ENCODE data around the gene LEPROT. TPM values are rescaled to one million over a fixed set of nuclear protein-coding genes. Genes with fewer than 3 reads are reported as not detected.
"Not testable (repeated sequence)": the region's sequence is repeated elsewhere in the genome, so short reads cannot be mapped to it uniquely, and the experiment has no call there.

Gene LEPROT
- total RNA-seq, 4 donors from 2014 or later: 54.5 to 73.3 (median 66.7) TPM

DNA sequence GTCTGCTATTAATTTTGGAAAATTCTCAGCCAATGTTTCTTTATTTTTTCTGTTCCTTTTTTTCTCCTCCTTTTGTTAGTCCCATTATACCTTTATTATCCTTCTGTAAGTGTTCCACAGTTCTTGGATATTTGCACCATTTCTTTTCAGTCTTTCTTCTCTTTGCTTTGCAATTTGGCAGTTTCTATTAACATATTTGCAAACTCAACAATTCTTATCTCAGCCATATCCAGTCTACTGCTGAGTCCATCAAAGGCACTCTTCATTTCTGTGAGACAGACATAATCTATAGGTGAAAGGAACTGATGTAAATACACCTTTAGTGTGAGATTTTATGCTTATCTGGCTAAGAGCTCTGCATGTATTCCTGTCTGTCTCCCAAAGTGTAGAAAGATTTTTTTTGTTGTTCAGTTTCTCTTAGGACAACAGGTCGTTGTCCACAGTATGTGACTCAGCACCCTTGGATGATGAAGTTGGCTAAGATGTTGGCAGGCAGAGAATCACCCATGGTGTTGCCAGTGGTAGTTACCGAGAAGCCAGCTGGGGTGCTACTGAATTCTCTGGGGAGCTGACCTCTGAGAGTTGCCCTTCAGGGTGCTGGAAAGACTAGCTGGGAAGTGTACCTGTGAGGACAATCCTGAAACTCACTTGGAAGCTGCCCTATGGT lies 38.4 kb downstream of the LEPROT start:
- Histone ChIP-seq H3K36me3 (no peaks in the 10 kb centered on the region), H3K9me3 (no peaks in the 10 kb centered on the region), H3K27me3 (no peaks in the 10 kb centered on the region), H3K4me3 (no peak overlapping the region), H3K4me1 (no peaks in the 10 kb centered on the region), H3K27ac (replicated peaks in 1 of 4) (no peak overlapping the region)
- intact Hi-C loops (cut with DNase I): no loop called here
- 83% methylated on average over 2 of the region's 2 CpGs for whole genome bisulfite sequencing
- no peak for TF ChIP-seq POLR2AphosphoS5 (IDR thresholded peaks at IDR 0.05)
- TF ChIP-seq POLR2A (IDR thresholded peaks at IDR 0.05; ENCODE audit: low read depth): no peak
- TF ChIP-seq EP300 (IDR thresholded peaks at IDR 0.05): no peak
- TF ChIP-seq CTCF (IDR thresholded peaks at IDR 0.05): no peak
- DNase-seq (ENCODE audit: extremely low spot score): no peak

DNA sequence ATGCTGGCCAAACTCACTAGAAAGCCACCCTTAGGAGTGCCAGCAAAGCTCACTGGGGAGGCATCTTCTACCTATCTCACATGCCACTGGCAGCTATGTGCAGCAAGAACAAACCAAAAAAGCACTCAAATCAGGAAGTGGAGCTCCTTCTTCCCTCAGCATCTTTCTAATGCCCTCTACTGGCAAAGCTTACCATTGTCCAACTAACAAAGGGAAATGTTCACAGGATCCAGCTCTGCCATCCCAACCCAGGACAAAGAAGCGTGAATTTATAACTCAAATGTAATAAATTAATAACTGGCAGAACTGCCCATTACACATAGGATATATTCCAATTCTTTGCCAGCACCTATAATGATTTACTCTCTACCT lies 38.9 kb downstream of the LEPROT start:
- no peak overlapping the region for H3K27ac ChIP-seq (replicated peaks in 1 of 4)
- H3K9me3 ChIP-seq: no peaks in the 10 kb centered on the region
- H3K36me3 ChIP-seq: no peaks in the 10 kb centered on the region
- no peaks in the 10 kb centered on the region for H3K4me1 ChIP-seq
- WGBS: 67% methylated on average over 1 of the region's 1 CpG
- no peak for DNase-seq (ENCODE audit: extremely low spot score)
- intact Hi-C loops (cut with DNase I): no loop called here
- no peak overlapping the region for H3K4me3 ChIP-seq
- TF ChIP-seq EP300 (IDR thresholded peaks at IDR 0.05) (no peak), CTCF (IDR thresholded peaks at IDR 0.05) (peak in 2 of 3 experiments; percentile 27 to 36)
- H3K27me3 ChIP-seq: no peaks in the 10 kb centered on the region

- H3K27ac ChIP-seq (replicated peaks in 1 of 4); intact Hi-C loops (cut with DNase I); H3K27me3 ChIP-seq; H3K4me3 ChIP-seq; DNase-seq (ENCODE audit: extremely low spot score); H3K36me3 ChIP-seq; H3K9me3 ChIP-seq: not testable (repeated sequence)
- H3K4me1 ChIP-seq: peaks cover 14 to 24% (median 20%) of the 10 kb centered on the region in 4 donors
- WGBS: 84% methylated on average over 1 of the region's 1 CpG
Measured at GRCh38 chr1:65465837-65466236, 45.4 kb downstream of the LEPROT start.

GRCh38 chr1:65467536-65467935 lies 47.1 kb downstream of the LEPROT start:
- Histone ChIP-seq H3K27me3 (no peaks in the 10 kb centered on the region), H3K4me1 (peaks cover 16 to 30% (median 24%) of the 10 kb centered on the region in 4 donors), H3K9me3 (no peaks in the 10 kb centered on the region), H3K36me3 (no peaks in the 10 kb centered on the region), H3K4me3 (no peak overlapping the region), H3K27ac (replicated peaks in 1 of 4) (no peak overlapping the region)
- no peak for TF ChIP-seq EP300 (IDR thresholded peaks at IDR 0.05)
- no peak for TF ChIP-seq POLR2A (IDR thresholded peaks at IDR 0.05; ENCODE audit: low read depth)
- TF ChIP-seq POLR2AphosphoS5 (IDR thresholded peaks at IDR 0.05): no peak
- TF ChIP-seq CTCF (IDR thresholded peaks at IDR 0.05): no peak
- no peak for DNase-seq (ENCODE audit: extremely low spot score)
- WGBS: 56% methylated on average over 3 of the region's 6 CpGs
- intact Hi-C loops (cut with DNase I): no loop called here

- H3K27me3 ChIP-seq: no peaks in the 10 kb centered on the region
- 61% methylated on average over 4 of the region's 4 CpGs for WGBS
- H3K36me3 ChIP-seq: no peaks in the 10 kb centered on the region
- peak overlapping the region in 2 of 4 donors; percentile 30 to 34 for H3K27ac ChIP-seq (replicated peaks in 1 of 4)
- intact Hi-C loops (cut with DNase I): no loop called here
- H3K4me1 ChIP-seq: peaks cover 16 to 30% (median 24%) of the 10 kb centered on the region in 4 donors
- no peak for TF ChIP-seq EP300 (IDR thresholded peaks at IDR 0.05)
- no peak for TF ChIP-seq CTCF (IDR thresholded peaks at IDR 0.05)
- TF ChIP-seq POLR2AphosphoS5 (IDR thresholded peaks at IDR 0.05): no peak
- TF ChIP-seq POLR2A (IDR thresholded peaks at IDR 0.05; ENCODE audit: low read depth): no peak
- H3K4me3 ChIP-seq: no peak overlapping the region
- no peaks in the 10 kb centered on the region for H3K9me3 ChIP-seq
- DNase-seq (ENCODE audit: extremely low spot score): no peak
Measured at GRCh38 chr1:65469126-65469888, 48.8 kb downstream of the LEPROT start.
